HAP-1 (cell line): Measurements from ENCODE around the gene MMP13.

Experiments
- DNase-seq, 2 experiments: peaks; one replicate each; pipeline ENCODE4 v3.0.0-alpha.2; 2016 to 2020; ENCODE audit warnings: low spot score in 2 of 2
- H3K27me3 ChIP-seq: fragments of 250-450 bp; sonication (Bioruptor Pico); 2 replicates; pipeline ENCODE4 v1.5.1; 2020; ENCODE audit warnings: low read depth, mild to moderate bottlenecking, moderate library complexity
- H3K36me3 ChIP-seq: fragments of 250-450 bp; sonication (Bioruptor Pico); replicated peaks from 2 replicates; pipeline ENCODE4 v1.5.1; 2020; ENCODE audit warnings: mild to moderate bottlenecking
- H3K4me1 ChIP-seq: fragments of 250-450 bp; sonication (Bioruptor Pico); 2 replicates; pipeline ENCODE4 v1.5.1; 2020; ENCODE audit warnings: mild to moderate bottlenecking
- H3K4me3 ChIP-seq: fragments of 250-450 bp; sonication (Bioruptor Pico); 2 replicates; pipeline ENCODE4 v1.5.1; 2020; ENCODE audit warnings: mild to moderate bottlenecking, moderate library complexity
- H3K9me3 ChIP-seq: fragments of 250-450 bp; sonication (Bioruptor Pico); 2 replicates; pipeline ENCODE4 v1.5.1; 2020; ENCODE audit warnings: mild to moderate bottlenecking, moderate library complexity
- in situ Hi-C: fragments of 300-500 bp; cut with MboI; formaldehyde crosslinking; loops from 3 replicates; pipeline ENCODE4 v1.14.3; 2020; ENCODE audit warnings: low sequenced_read_pairs, inconsistent platforms, mixed read lengths

Gene MMP13

GRCh38 chr11:102929166-102929565 lies 26.4 kb downstream of the MMP13 start:
- Histone ChIP-seq H3K36me3 (no peaks in the 10 kb centered on the region), H3K27me3 (peaks cover 14% of the 10 kb centered on the region; the same call in 1 of the 2 replicates), H3K4me3 (no peak overlapping the region), H3K4me1 (no peaks in the 10 kb centered on the region), H3K9me3 (no peaks in the 10 kb centered on the region)
- in situ Hi-C loops: no loop called here
- no peak for DNase-seq

DNA sequence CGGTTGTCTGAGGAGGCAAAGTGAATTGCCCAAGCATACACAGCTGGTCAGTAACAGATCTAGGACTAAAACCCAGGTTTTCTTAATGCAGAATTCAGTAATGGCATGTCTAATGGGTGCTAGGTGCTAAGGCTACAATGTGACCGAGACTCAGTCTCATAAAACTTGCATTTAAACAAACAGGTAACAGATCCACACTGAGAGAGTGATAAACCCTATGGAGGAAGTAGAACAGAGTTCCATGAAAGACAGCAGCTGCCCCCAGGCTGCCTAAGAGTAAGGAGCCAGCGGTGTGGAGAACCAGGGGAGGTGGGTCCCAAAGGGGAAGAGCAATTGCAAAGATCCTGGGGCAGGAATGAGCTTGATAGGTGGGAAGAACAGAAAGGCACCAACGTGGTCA lies 27.3 kb downstream of the MMP13 start:
- H3K9me3 ChIP-seq: no peaks in the 10 kb centered on the region
- no peak for DNase-seq
- no peaks in the 10 kb centered on the region for H3K36me3 ChIP-seq
- peaks cover 14% of the 10 kb centered on the region; the same call in 1 of the 2 replicates for H3K27me3 ChIP-seq
- in situ Hi-C loops: no loop called here
- H3K4me1 ChIP-seq: no peaks in the 10 kb centered on the region
- H3K4me3 ChIP-seq: no peak overlapping the region

DNA sequence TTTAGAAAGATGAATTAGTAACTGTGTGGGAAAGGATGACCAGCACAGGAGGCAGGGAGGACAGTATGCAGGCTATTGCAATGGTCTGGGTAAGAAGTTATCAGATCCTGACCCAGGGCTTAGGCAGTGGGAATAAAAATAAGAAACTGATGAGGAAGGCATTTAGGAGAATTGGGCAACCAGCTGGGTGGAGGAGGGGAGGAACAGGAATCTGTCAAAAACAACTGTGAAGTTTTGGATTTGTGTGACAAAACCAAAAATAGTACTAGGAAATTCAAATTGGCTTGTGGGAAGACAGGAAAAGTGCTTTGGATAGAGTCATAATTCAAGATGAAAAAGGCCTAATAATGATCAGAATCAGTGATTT lies 27.9 kb downstream of the MMP13 start:
- Histone ChIP-seq H3K4me1 (no peaks in the 10 kb centered on the region), H3K9me3 (no peaks in the 10 kb centered on the region), H3K4me3 (no peak overlapping the region), H3K27me3 (peaks cover 14% of the 10 kb centered on the region; the same call in 1 of the 2 replicates), H3K36me3 (no peaks in the 10 kb centered on the region)
- DNase-seq: no peak
- in situ Hi-C loops: no loop called here

DNA sequence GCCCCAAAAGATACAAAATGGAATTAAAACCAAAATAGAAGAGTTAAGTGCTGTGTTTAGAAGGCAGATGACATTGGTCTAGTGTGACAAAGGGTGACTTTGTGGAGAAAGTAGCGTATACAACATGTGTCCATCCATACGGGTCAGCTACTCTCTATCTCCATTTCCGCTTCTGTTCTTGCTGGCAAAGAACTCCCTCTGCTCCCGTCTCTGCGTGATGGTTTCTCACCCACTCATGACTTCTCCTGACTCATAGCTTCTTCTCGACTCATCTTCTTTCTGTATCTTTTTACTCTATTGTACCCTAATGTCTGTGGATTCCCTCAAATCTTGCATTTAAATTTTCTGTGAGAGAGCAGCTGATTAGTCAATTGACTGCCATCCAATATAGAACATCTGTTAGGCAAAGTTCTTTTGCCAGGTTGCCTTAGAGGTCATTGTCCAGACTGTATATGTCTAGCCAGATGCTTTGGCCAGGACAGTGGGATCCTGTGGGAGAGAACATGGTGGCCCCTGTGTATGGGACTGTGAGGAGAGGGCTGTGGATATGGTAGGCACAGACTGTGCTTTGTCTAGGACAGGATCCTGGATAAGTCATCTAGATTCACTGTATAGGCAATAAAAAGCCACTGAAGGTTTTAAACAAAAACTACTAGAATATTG lies 28.4 kb downstream of the MMP13 start:
- DNase-seq: no peak
- H3K9me3 ChIP-seq: no peaks in the 10 kb centered on the region
- no peaks in the 10 kb centered on the region for H3K4me1 ChIP-seq
- H3K36me3 ChIP-seq: no peaks in the 10 kb centered on the region
- in situ Hi-C loops: no loop called here
- peaks cover 14% of the 10 kb centered on the region; the same call in 1 of the 2 replicates for H3K27me3 ChIP-seq
- H3K4me3 ChIP-seq: no peak overlapping the region

GRCh38 chr11:102926517-102926916 lies 29.0 kb downstream of the MMP13 start:
- in situ Hi-C loops: no loop called here
- Histone ChIP-seq H3K36me3 (no peaks in the 10 kb centered on the region), H3K4me3 (no peak overlapping the region), H3K4me1 (no peaks in the 10 kb centered on the region), H3K27me3 (peaks cover 14% of the 10 kb centered on the region; the same call in 1 of the 2 replicates), H3K9me3 (no peaks in the 10 kb centered on the region)
- DNase-seq: no peak

DNA sequence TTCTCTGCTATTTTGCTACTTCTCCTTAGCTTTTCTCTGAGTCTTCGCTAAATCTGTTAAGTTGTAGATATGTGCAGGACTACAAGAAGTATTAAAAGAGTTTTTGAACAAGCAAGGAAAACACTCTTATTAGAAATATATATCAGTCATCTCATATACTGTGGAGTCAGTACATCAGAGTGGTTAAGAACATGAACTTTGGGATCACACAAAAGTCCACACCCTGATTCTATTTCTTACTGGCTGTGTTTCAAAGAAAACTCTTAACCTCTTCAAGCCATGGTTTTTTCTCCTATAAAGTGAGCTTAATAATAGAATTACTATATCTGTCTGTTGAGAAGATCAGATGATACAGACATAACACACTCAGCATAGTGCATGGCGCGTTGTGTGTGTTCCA lies 29.5 kb downstream of the MMP13 start:
- H3K4me1 ChIP-seq: no peaks in the 10 kb centered on the region
- no peaks in the 10 kb centered on the region for H3K36me3 ChIP-seq
- no peaks in the 10 kb centered on the region for H3K9me3 ChIP-seq
- no peak for DNase-seq
- H3K4me3 ChIP-seq: no peak overlapping the region
- peaks cover 12% of the 10 kb centered on the region; the same call in 1 of the 2 replicates for H3K27me3 ChIP-seq
- in situ Hi-C loops: no loop called here

DNA sequence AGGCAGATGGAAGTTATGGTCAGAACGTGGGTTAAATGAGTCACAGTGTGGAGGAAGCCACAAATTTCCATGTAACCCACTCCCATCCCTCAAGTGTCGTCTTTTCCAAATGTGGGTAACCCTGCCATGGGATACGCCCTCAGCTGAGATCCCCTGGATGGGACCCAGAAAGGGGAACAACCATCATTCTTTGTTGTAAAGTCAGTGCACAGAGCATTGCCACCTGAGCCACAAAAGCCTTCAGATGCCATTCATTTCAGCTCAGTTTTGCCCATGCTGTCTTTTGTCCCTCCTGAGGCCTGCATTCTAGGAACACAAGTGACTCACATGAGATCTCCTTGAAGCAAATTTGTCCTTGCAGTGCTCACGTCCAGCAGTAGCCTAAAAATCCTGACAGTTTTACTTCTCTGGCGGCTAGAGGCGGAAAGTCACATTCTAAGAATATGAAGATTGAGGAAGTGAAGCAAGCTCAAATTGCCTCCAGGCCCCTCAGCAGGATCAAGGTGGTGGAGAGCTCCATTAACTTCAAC lies 30.6 kb downstream of the MMP13 start:
- Histone ChIP-seq H3K4me1 (no peaks in the 10 kb centered on the region), H3K4me3 (no peak overlapping the region), H3K9me3 (no peaks in the 10 kb centered on the region), H3K27me3 (peaks cover 4% of the 10 kb centered on the region; the same call in 1 of the 2 replicates), H3K36me3 (no peaks in the 10 kb centered on the region)
- DNase-seq: no peak
- in situ Hi-C loops: no loop called here

GRCh38 chr11:102921587-102922220 lies 33.8 kb downstream of the MMP13 start:
- Histone ChIP-seq H3K27me3 (peaks cover 4% of the 10 kb centered on the region; the same call in 1 of the 2 replicates), H3K4me3 (no peak overlapping the region), H3K9me3 (no peaks in the 10 kb centered on the region), H3K36me3 (no peaks in the 10 kb centered on the region), H3K4me1 (no peaks in the 10 kb centered on the region)
- DNase-seq: no peak
- in situ Hi-C loops: no loop called here

- DNase-seq: no peak
- Histone ChIP-seq H3K4me1 (no peaks in the 10 kb centered on the region), H3K9me3 (no peaks in the 10 kb centered on the region), H3K27me3 (peaks cover 9% of the 10 kb centered on the region; the same call in 1 of the 2 replicates), H3K36me3 (no peaks in the 10 kb centered on the region), H3K4me3 (no peak overlapping the region)
- in situ Hi-C loops: no loop called here
These were observed 35.3 kb downstream of the MMP13 start for GRCh38 chr11:102920118-102920684.

GRCh38 chr11:102915044-102915375 lies 40.5 kb downstream of the MMP13 start:
- 0 out of 2 replicates have a peak, but pooled peaks cover 5% of the 10 kb centered on the region for H3K27me3 ChIP-seq
- H3K9me3 ChIP-seq: no peaks in the 10 kb centered on the region
- DNase-seq: no peak
- no peak overlapping the region for H3K4me3 ChIP-seq
- in situ Hi-C loops: no loop called here
- no peaks in the 10 kb centered on the region for H3K36me3 ChIP-seq
- no peaks in the 10 kb centered on the region; the same call in 1 of the 2 replicates for H3K4me1 ChIP-seq

- Histone ChIP-seq H3K27me3 (0 out of 2 replicates have a peak, but pooled peaks cover 5% of the 10 kb centered on the region), H3K36me3 (no peaks in the 10 kb centered on the region), H3K9me3 (no peaks in the 10 kb centered on the region), H3K4me3 (no peak overlapping the region), H3K4me1 (no peaks in the 10 kb centered on the region; the same call in 1 of the 2 replicates)
- in situ Hi-C loops: no loop called here
- DNase-seq: peak; percentile 10 to 29
These were observed 41.1 kb downstream of the MMP13 start for GRCh38 chr11:102914238-102915043.

GRCh38 chr11:102912482-102912830 lies 43.1 kb downstream of the MMP13 start:
- Histone ChIP-seq H3K36me3 (no peaks in the 10 kb centered on the region), H3K9me3 (no peaks in the 10 kb centered on the region), H3K27me3 (0 out of 2 replicates have a peak, but pooled peaks cover 5% of the 10 kb centered on the region), H3K4me1 (no peaks in the 10 kb centered on the region; the same call in 1 of the 2 replicates), H3K4me3 (no peak overlapping the region)
- in situ Hi-C loops: no loop called here
- DNase-seq: no peak

GRCh38 chr11:102911758-102912481 lies 43.6 kb downstream of the MMP13 start:
- no peak overlapping the region for H3K4me3 ChIP-seq
- H3K36me3 ChIP-seq: no peaks in the 10 kb centered on the region
- no peaks in the 10 kb centered on the region for H3K9me3 ChIP-seq
- in situ Hi-C loops: no loop called here
- no peaks in the 10 kb centered on the region; the same call in 1 of the 2 replicates for H3K4me1 ChIP-seq
- peak; percentile 24 to 25 for DNase-seq
- 0 out of 2 replicates have a peak, but pooled peaks cover 5% of the 10 kb centered on the region for H3K27me3 ChIP-seq
